Stimulated activated CD4-positive, alpha-beta T cell treated with anti-CD3 and anti-CD28 coated beads, TNF-alpha, amount 100 ng/mL, for 24 hours (primary cell): ENCODE results near the gene KAZALD1.
A peak's percentile ranks its signal among the peaks of the same experiment; 100 is the strongest.

Experiments used
- DNase-seq, 3 experiments: peaks; one replicate each; pipeline ENCODE4 v3.0.0-alpha.2; 2020; ENCODE audit warnings: low read depth in 3 of 3

Gene KAZALD1

DNA sequence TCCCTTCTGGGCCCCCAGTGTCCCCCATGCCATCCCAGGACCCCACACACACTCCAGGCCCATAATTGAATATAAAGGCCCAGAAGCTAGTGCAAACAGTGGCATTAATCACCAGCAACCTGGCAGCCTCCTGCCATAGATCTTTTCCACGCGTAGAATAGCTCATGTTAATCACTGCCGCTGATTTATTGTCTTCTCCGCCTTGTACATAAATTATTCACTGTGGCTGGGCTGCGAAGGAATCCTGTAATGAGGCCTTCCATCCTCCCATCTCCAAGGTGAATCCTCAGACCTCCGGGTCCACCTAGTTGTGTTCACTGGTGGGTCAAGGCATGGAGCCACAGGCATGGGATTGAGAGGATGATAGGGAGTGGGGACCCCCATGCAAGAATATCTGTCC, 33.2 kb downstream of the KAZALD1 start:
- DNase-seq, result no peak

DNA sequence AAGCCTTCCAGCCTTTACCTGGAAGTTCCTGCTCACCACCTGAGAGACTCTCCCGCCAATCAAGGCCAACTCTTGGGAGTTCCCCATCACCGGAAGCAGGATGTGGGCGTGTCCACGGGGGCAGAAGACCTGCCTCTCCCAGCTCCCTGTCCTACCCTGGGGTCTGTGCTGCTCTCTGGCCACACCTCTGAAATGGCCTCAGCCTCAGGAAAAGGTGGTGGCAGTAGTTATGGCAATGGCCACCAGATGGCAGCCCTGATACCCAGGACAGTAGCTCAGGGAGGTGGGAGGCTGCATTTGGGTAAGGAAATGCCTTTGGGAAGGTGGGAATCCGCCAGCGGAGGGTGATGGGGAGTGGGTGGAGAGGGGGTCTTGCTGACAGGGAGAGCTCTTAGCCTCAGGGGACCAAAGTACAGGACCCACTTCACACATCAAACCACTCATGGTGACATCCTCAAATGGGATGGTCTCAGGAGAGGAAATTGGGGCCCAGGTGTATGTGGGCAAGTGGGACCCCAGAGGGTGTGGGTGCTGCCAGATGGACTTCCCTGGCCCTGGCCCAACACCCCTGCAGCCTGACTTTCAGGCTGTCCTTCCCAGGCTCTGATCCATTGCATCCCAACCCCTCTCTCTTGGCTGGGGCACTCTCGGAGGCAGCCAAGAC, 33.9 kb downstream of the KAZALD1 start:
- peak; percentile 36 to 79 (median 58) for DNase-seq

DNA sequence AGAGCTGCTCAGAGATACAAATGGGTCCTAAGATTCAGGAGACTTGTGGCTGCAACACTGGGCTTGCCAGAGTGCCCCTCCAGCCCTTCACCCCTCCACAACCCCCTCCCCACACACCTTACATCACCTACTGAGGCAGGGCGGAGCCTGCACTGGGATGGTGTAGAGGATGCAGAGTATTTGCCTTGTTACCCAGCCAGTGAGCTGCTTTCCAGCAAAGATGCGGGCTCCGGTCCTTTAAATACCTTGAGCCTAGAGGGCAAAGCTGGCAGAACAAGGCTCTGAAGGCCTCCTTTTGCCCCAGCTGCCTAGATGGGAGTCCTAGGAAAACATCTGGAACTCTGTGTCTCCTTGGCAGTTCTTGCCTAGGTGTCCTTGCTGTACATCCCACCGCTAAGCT, 34.6 kb downstream of the KAZALD1 start:
- DNase-seq, result no peak

DNA sequence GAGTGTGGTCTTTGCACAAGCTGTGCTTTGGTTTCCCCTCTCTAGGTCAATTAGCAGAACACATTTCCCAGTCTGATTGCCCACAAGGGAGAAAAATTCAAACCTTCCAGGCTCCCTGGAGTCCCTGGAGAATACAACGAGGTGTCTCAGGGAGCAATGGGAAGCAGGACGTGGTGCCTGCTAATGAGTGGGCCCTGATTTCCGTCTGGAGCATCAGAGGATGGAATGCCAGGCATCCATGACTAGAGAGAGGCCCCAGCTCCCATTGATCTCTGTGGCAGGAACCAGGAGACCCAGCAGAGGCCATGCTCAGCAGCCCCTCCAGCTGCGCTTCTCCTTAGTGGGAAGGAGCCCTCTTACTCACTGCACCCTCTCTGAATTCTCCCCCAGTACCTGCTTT, 36.1 kb downstream of the KAZALD1 start:
- DNase-seq, result no peak

DNA sequence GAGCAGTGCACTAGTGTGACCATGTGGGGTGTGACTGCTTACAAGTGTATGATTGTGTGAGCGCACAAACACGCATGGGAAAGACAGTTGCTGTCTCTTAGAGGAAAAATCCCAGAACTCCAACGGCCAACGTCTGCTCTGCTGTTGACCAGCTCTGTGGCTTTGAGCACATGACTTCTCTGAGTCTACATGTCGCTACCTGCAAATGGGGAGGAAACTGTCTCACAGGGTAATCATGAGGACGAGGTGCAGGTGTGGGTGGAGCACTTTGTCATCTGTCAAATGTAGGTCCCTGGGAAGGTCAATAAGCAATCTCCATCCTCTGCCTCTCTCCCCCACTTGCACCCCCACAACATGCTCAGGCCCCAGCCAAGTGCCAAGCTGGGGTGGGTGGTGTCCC, 38.1 kb downstream of the KAZALD1 start:
- no peak for DNase-seq

- DNase-seq, result no peak
Measured at GRCh38 chr10:101101372-101101881, 39.6 kb downstream of the KAZALD1 start.

GRCh38 chr10:101103430-101103829, 41.6 kb downstream of the KAZALD1 start:
- DNase-seq, result no peak

- DNase-seq, result no peak
Measured at GRCh38 chr10:101106351-101106750, 44.6 kb downstream of the KAZALD1 start.

DNA sequence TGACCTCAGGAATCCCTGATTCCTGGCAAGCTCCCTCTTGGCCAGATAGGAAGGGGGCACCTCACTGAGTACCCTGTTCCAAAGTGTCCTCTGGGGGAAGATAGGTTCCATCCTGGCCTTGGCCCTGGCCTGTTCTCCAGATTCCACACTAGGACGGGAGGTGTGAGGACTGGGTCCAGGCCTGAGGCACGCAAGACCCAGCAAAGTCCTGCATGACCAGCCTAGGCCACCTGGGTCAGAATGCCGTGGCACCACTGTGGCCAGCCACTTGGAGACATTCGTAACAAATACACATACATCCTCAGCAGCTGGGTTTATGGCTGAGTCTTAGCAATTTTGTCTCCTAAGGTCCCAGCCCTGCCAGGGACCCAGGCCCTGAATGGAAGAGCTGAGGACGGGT, 46.0 kb downstream of the KAZALD1 start:
- no peak for DNase-seq

GRCh38 chr10:101110856-101111523, 49.2 kb downstream of the KAZALD1 start:
- no peak for DNase-seq

GRCh38 chr10:101111547-101111946, 49.8 kb downstream of the KAZALD1 start:
- DNase-seq, result no peak

- no peak for DNase-seq
Measured at GRCh38 chr10:101112799-101113594, 51.2 kb downstream of the KAZALD1 start.

GRCh38 chr10:101113890-101114403, 52.2 kb downstream of the KAZALD1 start:
- DNase-seq, result no peak

- DNase-seq, result no peak
Measured at GRCh38 chr10:101114646-101115045, 52.9 kb downstream of the KAZALD1 start.
